Measurements from ENCODE around the gene TYMS.

Gene TYMS

DNA sequence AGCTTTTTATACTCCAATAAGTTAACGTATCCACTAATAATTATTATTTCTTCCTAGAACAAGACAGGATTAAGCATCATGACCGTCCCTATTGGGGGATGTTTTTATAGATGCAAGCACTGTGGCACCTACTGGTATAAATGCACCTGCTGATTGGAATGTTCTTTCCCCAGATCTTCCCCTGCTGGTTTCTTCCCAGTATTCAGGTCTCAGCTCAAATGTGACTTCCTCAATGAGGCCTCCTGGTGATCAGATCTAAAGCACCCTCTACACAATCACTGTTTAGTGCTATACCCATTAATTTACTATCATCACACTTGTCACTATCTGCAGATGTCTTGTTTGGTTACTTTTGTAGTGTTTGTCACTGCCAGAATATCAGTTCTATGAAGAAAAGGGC lies 3.9 kb upstream of the TYMS start:
- no peaks in the 10 kb centered on the region for H3K36me3 ChIP-seq (replicated peaks; ENCODE audit: low read depth, low read length)
- H3K9ac ChIP-seq (ENCODE audit: low read length) = no peak overlapping the region
- peaks cover 16% of the 10 kb centered on the region for H3K4me1 ChIP-seq (ENCODE audit: low read length)
- H3K27ac ChIP-seq (ENCODE audit: low read length) = no peak overlapping the region
- no peak overlapping the region for H2AFZ ChIP-seq (ENCODE audit: low read depth, low read length)
- H3K4me3 ChIP-seq (ENCODE audit: low read length) = no peak overlapping the region
- H3K4me2 ChIP-seq (ENCODE audit: low read length) = no peak overlapping the region
- no peaks in the 10 kb centered on the region for H4K20me1 ChIP-seq (ENCODE audit: insufficient read depth, low read length)
- H3K27me3 ChIP-seq (ENCODE audit: low read depth, low read length) = peaks cover 10% of the 10 kb centered on the region
- H3K9me3 ChIP-seq (ENCODE audit: insufficient read depth, low read length) = no peaks in the 10 kb centered on the region
- H3K79me2 ChIP-seq (ENCODE audit: low read length) = peaks cover 14% of the 10 kb centered on the region; the same call in 1 of the 2 replicates
- TF ChIP-seq EZH2phosphoT487 (IDR thresholded peaks at IDR 0.05; ENCODE audit: low read depth) = no peak
- TF ChIP-seq, protein P1, sequence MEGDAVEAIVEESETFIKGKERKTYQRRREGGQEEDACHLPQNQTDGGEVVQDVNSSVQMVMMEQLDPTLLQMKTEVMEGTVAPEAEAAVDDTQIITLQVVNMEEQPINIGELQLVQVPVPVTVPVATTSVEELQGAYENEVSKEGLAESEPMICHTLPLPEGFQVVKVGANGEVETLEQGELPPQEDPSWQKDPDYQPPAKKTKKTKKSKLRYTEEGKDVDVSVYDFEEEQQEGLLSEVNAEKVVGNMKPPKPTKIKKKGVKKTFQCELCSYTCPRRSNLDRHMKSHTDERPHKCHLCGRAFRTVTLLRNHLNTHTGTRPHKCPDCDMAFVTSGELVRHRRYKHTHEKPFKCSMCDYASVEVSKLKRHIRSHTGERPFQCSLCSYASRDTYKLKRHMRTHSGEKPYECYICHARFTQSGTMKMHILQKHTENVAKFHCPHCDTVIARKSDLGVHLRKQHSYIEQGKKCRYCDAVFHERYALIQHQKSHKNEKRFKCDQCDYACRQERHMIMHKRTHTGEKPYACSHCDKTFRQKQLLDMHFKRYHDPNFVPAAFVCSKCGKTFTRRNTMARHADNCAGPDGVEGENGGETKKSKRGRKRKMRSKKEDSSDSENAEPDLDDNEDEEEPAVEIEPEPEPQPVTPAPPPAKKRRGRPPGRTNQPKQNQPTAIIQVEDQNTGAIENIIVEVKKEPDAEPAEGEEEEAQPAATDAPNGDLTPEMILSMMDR (IDR thresholded peaks at IDR 0.05; ENCODE audit: low read depth, low read length) = no peak

DNA sequence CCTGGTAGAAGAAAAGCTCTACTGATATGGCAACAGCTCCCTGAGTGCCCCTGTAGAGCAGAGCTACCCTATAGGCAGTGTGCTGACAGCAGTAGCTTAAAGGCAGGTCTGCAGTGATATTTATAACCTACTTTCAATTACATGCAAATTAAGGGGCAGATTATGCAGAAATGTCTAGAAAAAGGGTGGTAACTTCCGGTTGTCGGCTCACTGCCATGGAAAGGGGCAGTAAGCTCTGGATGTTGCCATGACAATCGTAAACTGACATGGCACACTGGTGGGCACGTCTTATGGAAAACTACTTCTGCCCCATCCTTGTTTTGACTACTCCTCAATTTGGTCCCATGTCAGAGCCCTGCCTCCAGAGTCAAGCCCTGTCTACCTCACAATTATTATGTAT lies 2.9 kb upstream of the TYMS start:
- Histone ChIP-seq H3K4me3 (ENCODE audit: low read length) (no peak overlapping the region), H2AFZ (ENCODE audit: low read depth, low read length) (no peak overlapping the region), H3K9ac (ENCODE audit: low read length) (no peak overlapping the region), H3K79me2 (ENCODE audit: low read length) (peaks cover 25% of the 10 kb centered on the region), H4K20me1 (ENCODE audit: insufficient read depth, low read length) (peaks cover 9% of the 10 kb centered on the region), H3K4me2 (ENCODE audit: low read length) (no peak overlapping the region), H3K27me3 (ENCODE audit: low read depth, low read length) (peaks cover 3% of the 10 kb centered on the region), H3K4me1 (ENCODE audit: low read length) (peaks cover 23% of the 10 kb centered on the region), H3K36me3 (replicated peaks; ENCODE audit: low read depth, low read length) (peaks cover 6% of the 10 kb centered on the region), H3K27ac (ENCODE audit: low read length) (no peak overlapping the region), H3K9me3 (ENCODE audit: insufficient read depth, low read length) (no peaks in the 10 kb centered on the region)
- no peak for TF ChIP-seq EZH2phosphoT487 (IDR thresholded peaks at IDR 0.05; ENCODE audit: low read depth)
- TF ChIP-seq, protein P1 (IDR thresholded peaks at IDR 0.05; ENCODE audit: low read depth, low read length) = no peak

DNA sequence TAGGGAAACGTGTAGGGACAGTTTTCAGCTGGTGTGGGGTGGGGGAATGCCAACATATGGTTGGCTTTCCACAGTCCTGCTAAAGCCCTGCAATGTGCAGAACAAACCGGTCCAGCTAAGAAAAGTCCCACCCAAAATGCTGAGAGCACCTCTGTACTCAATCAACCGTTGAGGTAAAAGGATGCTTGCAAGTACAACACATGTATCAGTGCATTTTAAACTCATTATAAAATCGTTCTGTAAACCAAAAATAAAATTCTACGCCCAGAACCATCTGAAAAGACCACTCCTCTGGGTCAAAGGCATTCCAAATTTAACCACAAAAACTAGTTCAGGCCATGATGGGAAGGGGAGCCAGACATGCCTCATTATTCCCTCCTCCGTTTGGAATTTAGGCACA lies 2.0 kb upstream of the TYMS start:
- no peak for TF ChIP-seq EZH2phosphoT487 (IDR thresholded peaks at IDR 0.05; ENCODE audit: low read depth)
- TF ChIP-seq, protein P1 (IDR thresholded peaks at IDR 0.05; ENCODE audit: low read depth, low read length) = no peak
- no peak overlapping the region for H3K27ac ChIP-seq (ENCODE audit: low read length)
- no peak overlapping the region for H3K9ac ChIP-seq (ENCODE audit: low read length)
- H3K36me3 ChIP-seq (replicated peaks; ENCODE audit: low read depth, low read length) = peaks cover 14% of the 10 kb centered on the region
- H3K4me2 ChIP-seq (ENCODE audit: low read length) = no peak overlapping the region
- no peak overlapping the region for H2AFZ ChIP-seq (ENCODE audit: low read depth, low read length)
- peaks cover 33% of the 10 kb centered on the region for H3K79me2 ChIP-seq (ENCODE audit: low read length)
- H4K20me1 ChIP-seq (ENCODE audit: insufficient read depth, low read length) = peaks cover 9% of the 10 kb centered on the region
- H3K27me3 ChIP-seq (ENCODE audit: low read depth, low read length) = no peaks in the 10 kb centered on the region; the same call in 1 of the 2 replicates
- H3K4me1 ChIP-seq (ENCODE audit: low read length) = peaks cover 16% of the 10 kb centered on the region
- H3K9me3 ChIP-seq (ENCODE audit: insufficient read depth, low read length) = no peaks in the 10 kb centered on the region
- H3K4me3 ChIP-seq (ENCODE audit: low read length) = no peak overlapping the region

DNA sequence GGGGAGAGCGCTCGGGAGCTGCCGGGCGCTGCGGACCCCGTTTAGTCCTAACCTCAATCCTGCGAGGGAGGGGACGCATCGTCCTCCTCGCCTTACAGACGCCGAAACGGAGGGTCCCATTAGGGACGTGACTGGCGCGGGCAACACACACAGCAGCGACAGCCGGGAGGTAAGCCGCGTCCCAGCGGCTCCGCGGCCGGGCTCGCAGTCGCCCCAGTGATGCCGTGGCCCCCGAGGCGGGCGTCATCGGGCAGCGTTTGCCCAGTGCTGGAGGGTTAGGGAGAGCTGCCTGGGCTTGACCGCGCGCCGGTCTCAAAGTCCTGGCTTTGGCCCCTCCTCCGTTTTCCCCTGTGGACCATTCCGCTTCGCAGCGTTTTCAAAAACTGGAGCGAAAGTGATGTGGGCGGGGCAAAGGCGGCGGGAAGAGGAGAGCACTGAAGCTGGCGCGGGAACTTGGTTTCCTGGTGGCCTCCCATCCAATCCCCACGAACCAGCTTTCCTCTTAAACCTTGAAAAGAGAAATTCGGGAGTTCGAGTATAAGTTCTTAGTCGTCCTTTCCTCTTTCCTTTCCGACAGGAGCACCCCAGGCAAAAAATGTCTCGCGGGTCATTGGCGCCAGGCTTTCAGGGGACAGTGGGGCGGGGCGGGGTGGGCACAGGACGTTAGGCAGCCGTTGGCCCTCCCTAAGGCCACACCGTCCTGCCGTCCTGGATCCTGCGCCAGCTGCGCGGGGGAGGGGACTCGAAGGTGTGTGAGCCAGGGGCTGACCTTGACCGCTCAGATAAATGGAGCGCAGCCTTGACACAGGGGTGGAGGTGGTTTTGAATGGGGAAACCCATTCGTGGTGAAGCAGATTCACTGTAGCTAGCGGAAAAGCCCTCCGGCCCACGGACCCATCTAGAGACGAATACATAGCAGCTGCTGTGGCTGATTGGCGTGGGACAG lies 821 bp downstream of the TYMS start:
- peak overlapping the region; percentile 87 for H3K9ac ChIP-seq (ENCODE audit: low read length)
- peak overlapping the region; percentile 48 for H2AFZ ChIP-seq (ENCODE audit: low read depth, low read length)
- no peak for TF ChIP-seq EZH2phosphoT487 (IDR thresholded peaks at IDR 0.05; ENCODE audit: low read depth)
- TF ChIP-seq, protein P1 (IDR thresholded peaks at IDR 0.05; ENCODE audit: low read depth, low read length) = no peak
- H3K79me2 ChIP-seq (ENCODE audit: low read length) = peaks cover 51% of the 10 kb centered on the region
- H4K20me1 ChIP-seq (ENCODE audit: insufficient read depth, low read length) = peaks cover 9% of the 10 kb centered on the region
- peaks cover 32% of the 10 kb centered on the region for H3K36me3 ChIP-seq (replicated peaks; ENCODE audit: low read depth, low read length)
- peak overlapping the region; percentile 82 for H3K4me2 ChIP-seq (ENCODE audit: low read length)
- peak overlapping the region; percentile 67 for H3K27ac ChIP-seq (ENCODE audit: low read length)
- H3K4me1 ChIP-seq (ENCODE audit: low read length) = peaks cover 11% of the 10 kb centered on the region
- no peaks in the 10 kb centered on the region for H3K27me3 ChIP-seq (ENCODE audit: low read depth, low read length)
- no peaks in the 10 kb centered on the region for H3K9me3 ChIP-seq (ENCODE audit: insufficient read depth, low read length)
- peak overlapping the region; percentile 91 for H3K4me3 ChIP-seq (ENCODE audit: low read length)

Data from OCI-LY3 (cell line).